Sigmoid colon (tissue), 7 donors: Measurements from ENCODE around the gene KDM7A. TPM values are rescaled to one million over a fixed set of nuclear protein-coding genes. Genes with fewer than 3 reads are reported as not detected.

ENCODE experiments used
- DNase-seq: peaks from one replicate; pipeline ENCODE4 v3.0.0-alpha.2; 2019
- H3K27ac ChIP-seq, 4 donors: fragments of 200-600 bp; sonication (generic); one replicate each; pipeline ENCODE4 v1.5.1; 2016 to 2019; ENCODE audit warnings: mild to moderate bottlenecking in 1 of 4
- H3K27me3 ChIP-seq, 3 donors: fragments of 200-600 bp; sonication (generic); one replicate each; pipeline ENCODE4 v1.5.1; 2019; ENCODE audit warnings: mild to moderate bottlenecking in 1 of 3
- H3K36me3 ChIP-seq, 4 donors: fragments of 200-600 bp; sonication (generic); one replicate each; pipeline ENCODE4 v1.5.1; 2016 to 2019
- H3K4me1 ChIP-seq, 4 donors: fragments of 200-600 bp; sonication (generic); one replicate each; pipeline ENCODE4 v1.5.1; 2017 to 2019
- H3K4me3 ChIP-seq, 4 donors: fragments of 200-600 bp; sonication (generic); one replicate each; pipeline ENCODE4 v1.5.1; 2017 to 2019; ENCODE audit warnings: mild to moderate bottlenecking in 2 of 4, moderate library complexity in 1 of 4
- H3K9me3 ChIP-seq, 4 donors: fragments of 200-600 bp in 3 of 4; sonication (generic) in 3 of 4; one replicate each; pipeline versions ENCODE4 v1.5.1 to v1.6.1; 2013 to 2019
- EP300 ChIP-seq, 4 donors: sonication (generic); formaldehyde crosslinking; IDR thresholded peaks; one replicate each; pipeline ENCODE4 v1.6.1; 2017; ENCODE audit warnings: antibody characterized with exemption in 4 of 4
- POLR2A ChIP-seq, 2 donors: fragments of 450-650 bp; IDR thresholded peaks; one replicate each; pipeline ENCODE4 v1.6.1; 2016; ENCODE audit warnings: antibody characterized with exemption in 2 of 2, mild to moderate bottlenecking in 2 of 2, moderate library complexity in 2 of 2
- POLR2AphosphoS5 ChIP-seq, 4 donors: sonication (generic); formaldehyde crosslinking; IDR thresholded peaks; one replicate each; pipeline ENCODE4 v1.6.1; 2017; ENCODE audit warnings: antibody characterized with exemption in 4 of 4
- WGBS, 2 donors: extraction: QIAGEN DNeasy Blood & Tissue Kit; methylation state at CpG; one replicate each; pipeline ENCODE4 v1.1.7; 2013; 5-methylcytosine and 5-hydroxymethylcytosine counted together
- intact Hi-C: fragments of 100-400 bp; cut with DNase I; formaldehyde crosslinking; loops from one replicate; pipeline ENCODE4 v1.15.1; 2023
- polyA plus RNA-seq, 3 donors: library from polyadenylated mRNA; stranded (reverse); fragments of 200-250 nt; gene quantifications; one replicate each; pipeline ENCODE4 v1.2.3, GENCODE V29; 2013
- total RNA-seq, 4 donors: library from RNA; depleted of rRNA; stranded (reverse); fragments of >200 nt; gene quantifications; one replicate each; pipeline ENCODE4 v1.1.0, GENCODE V29; 2016
- TF ChIP-seq, protein P1 (sequence below), 4 experiments: fragments of 450-650 bp in 3 of 4; fragments of 200-600 bp in 1 of 4; IDR thresholded peaks; one replicate each; pipeline ENCODE4 v1.5.1; 2016 to 2019; ENCODE audit warnings: antibody characterized with exemption in 4 of 4, mild to moderate bottlenecking in 3 of 4, moderate library complexity in 2 of 4
- donor health status: healthy with polysubstance abuse.
- donor health status: Bipolar disorder and iron deficiency.
- donor health status: healthy.

Gene KDM7A
- total and polyA plus RNA-seq, 7 donors = 8.4 to 31.6 (median 17.0) TPM

DNA sequence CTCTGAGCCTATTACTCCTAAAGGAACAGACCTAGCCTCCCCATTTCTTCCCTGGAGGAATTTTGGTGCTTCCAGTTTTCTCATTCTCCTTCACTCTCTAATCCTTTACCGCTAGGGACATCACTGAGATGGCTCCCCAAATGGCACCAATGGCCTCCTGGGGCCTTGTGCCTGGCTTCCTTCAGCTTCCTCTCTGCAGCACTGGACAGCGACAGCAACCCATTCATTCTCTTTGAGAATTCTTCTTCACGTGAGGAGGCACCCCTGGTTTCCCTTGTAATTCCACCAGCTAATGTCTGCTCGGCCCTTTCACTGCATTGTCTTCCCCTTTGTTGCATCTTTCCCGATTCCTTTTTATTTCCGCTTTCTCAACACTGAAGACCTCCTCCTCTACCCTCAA, 24.6 kb upstream of the KDM7A start:
- H3K9me3 ChIP-seq = no peaks in the 10 kb centered on the region

DNA sequence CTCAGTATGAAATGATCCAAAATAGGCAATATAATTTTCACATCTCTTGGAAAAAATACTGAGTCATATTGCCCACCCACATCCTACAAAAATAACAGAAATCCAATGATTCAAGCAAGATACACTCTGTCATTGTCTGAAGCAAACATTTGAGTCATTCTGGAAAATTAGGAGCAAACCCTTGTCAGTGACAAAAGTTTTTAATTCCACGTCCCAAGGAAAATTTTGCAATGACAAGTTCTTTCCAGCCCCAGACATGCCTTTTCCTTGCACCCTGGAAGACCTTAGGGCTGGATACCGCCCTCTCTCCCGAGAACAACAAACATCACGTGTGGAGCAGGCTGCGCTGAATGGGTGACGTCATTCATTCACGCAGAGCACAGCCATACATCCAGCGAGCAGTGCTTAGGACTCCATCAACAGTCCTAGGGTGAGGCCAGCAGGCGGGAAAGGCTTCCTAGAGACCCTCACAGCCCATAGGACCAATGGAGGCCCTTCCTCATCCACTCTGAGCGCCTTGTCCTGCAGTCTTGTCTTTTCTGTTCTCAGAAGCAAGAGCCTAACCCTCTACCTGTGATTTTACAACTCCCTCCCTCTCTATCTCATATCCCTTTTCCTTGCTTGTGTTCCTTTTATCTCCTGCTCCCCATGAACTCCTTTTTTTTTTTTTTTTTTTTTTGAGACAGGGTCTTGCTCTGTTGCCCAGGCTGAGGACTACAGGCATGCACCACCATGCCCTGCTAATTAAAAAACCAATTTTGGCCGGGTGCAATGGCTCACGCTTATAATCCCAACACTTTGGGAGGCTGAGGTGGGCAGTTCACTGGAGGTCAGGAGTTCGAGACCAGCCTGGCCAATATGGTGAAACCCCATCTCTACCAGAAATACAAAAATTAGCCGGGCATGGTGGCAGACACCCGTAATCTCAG, 23.5 kb upstream of the KDM7A start:
- Histone ChIP-seq H3K9me3 (no peaks in the 10 kb centered on the region), H3K27ac (peak overlapping the region in 1 of 4 donors; percentile 27), H3K4me3 (no peak overlapping the region), H3K27me3 (no peaks in the 10 kb centered on the region), H3K36me3 (no peaks in the 10 kb centered on the region), H3K4me1 (no peaks in the 10 kb centered on the region)
- 65 to 85% methylated on average over 15 of the region's 15 CpGs for WGBS, 2 donors
- intact Hi-C loops = no loop called here
- DNase-seq = peak; percentile 83
- no peak for TF ChIP-seq POLR2A (IDR thresholded peaks at IDR 0.05)
- TF ChIP-seq POLR2AphosphoS5 (IDR thresholded peaks at IDR 0.05) = peak in 2 of 4 donors; percentile 5 to 56
- no peak for TF ChIP-seq EP300 (IDR thresholded peaks at IDR 0.05)

More for the DNA sequence above, 24.6 kb upstream of the KDM7A start:
- Histone ChIP-seq H3K4me3 (no peak overlapping the region), H3K27me3 (no peaks in the 10 kb centered on the region), H3K27ac (no peak overlapping the region), H3K4me1 (no peaks in the 10 kb centered on the region), H3K36me3 (no peaks in the 10 kb centered on the region)
- TF ChIP-seq POLR2A (IDR thresholded peaks at IDR 0.05) (no peak), POLR2AphosphoS5 (IDR thresholded peaks at IDR 0.05) (no peak), EP300 (IDR thresholded peaks at IDR 0.05) (no peak)
- TF ChIP-seq, protein P1, sequence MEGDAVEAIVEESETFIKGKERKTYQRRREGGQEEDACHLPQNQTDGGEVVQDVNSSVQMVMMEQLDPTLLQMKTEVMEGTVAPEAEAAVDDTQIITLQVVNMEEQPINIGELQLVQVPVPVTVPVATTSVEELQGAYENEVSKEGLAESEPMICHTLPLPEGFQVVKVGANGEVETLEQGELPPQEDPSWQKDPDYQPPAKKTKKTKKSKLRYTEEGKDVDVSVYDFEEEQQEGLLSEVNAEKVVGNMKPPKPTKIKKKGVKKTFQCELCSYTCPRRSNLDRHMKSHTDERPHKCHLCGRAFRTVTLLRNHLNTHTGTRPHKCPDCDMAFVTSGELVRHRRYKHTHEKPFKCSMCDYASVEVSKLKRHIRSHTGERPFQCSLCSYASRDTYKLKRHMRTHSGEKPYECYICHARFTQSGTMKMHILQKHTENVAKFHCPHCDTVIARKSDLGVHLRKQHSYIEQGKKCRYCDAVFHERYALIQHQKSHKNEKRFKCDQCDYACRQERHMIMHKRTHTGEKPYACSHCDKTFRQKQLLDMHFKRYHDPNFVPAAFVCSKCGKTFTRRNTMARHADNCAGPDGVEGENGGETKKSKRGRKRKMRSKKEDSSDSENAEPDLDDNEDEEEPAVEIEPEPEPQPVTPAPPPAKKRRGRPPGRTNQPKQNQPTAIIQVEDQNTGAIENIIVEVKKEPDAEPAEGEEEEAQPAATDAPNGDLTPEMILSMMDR (IDR thresholded peaks at IDR 0.05) = no peak
- WGBS, 2 donors = 91 to 95% methylated on average over 6 of the region's 6 CpGs
- DNase-seq = no peak
- intact Hi-C loops = no loop called here

DNA sequence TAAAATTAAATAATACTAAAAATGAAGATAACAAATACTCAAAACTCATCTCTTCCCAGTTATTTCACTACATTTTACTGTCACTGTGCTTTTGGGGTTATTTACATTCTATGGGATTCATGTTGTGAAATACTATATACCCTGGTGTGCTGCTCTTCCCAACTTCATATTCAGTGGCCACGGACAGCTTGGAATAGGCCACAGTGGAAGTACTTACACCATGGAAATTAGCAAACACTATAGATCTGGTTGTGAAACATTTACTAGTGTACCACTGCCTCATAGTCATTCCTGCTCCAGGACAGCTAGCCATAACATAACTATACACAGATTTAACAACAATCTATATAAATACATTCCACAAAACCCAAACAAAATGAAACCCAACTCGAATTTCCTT, 21.2 kb upstream of the KDM7A start:
- TF ChIP-seq POLR2A (IDR thresholded peaks at IDR 0.05) (no peak), POLR2AphosphoS5 (IDR thresholded peaks at IDR 0.05) (no peak), EP300 (IDR thresholded peaks at IDR 0.05) (no peak)
- TF ChIP-seq, protein P1 (IDR thresholded peaks at IDR 0.05) = no peak
- DNase-seq = no peak
- H3K4me1 ChIP-seq = no peaks in the 10 kb centered on the region
- no peaks in the 10 kb centered on the region for H3K9me3 ChIP-seq
- no peak overlapping the region for H3K27ac ChIP-seq
- H3K4me3 ChIP-seq = no peak overlapping the region
- WGBS, 2 donors = 85 to 86% methylated on average over 2 of the region's 2 CpGs
- H3K36me3 ChIP-seq = no peaks in the 10 kb centered on the region
- no peaks in the 10 kb centered on the region for H3K27me3 ChIP-seq
- intact Hi-C loops = no loop called here

DNA sequence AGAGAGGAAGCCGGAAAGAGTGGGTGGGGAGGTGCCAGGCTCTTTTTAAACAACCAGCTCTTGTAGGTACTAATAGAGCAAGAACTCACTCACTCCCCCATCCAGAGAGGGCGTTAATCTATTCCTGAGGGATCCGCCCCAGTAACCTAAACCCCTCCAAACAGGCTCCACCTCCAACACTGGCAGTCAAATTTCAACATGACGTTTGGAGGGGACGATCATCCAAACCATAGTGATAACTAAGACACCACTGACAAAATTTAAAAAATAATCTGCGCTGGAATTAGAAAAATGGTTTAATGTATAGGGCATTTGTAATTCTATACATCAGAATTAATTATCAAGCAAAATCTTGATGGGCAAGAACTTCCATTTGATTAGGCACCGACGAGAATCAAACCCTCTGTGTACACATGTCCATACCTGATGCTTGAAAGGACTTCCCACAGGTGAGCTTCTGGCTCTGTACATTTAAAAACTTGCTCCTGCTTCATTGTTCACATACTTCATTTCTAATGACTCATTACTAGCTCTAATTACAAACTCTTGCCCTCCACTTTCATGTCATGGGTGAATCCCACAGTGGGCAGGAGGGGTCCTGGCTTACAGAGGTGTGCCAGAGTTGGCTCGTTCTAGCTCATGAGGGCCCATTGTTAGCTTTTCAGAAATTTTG, 20.6 kb upstream of the KDM7A start:
- Histone ChIP-seq H3K27me3 (no peaks in the 10 kb centered on the region), H3K36me3 (no peaks in the 10 kb centered on the region), H3K4me1 (no peaks in the 10 kb centered on the region), H3K4me3 (no peak overlapping the region), H3K27ac (no peak overlapping the region), H3K9me3 (no peaks in the 10 kb centered on the region)
- DNase-seq = no peak
- WGBS, 2 donors = 91 to 95% methylated on average over 9 of the region's 9 CpGs
- TF ChIP-seq POLR2AphosphoS5 (IDR thresholded peaks at IDR 0.05) (no peak), EP300 (IDR thresholded peaks at IDR 0.05) (no peak), POLR2A (IDR thresholded peaks at IDR 0.05) (no peak)
- TF ChIP-seq, protein P1 (IDR thresholded peaks at IDR 0.05) = no peak
- intact Hi-C loops = no loop called here
